Hepatic stellate cell (primary cell): ENCODE results near the gene GOLM1.
"Not testable (repeated sequence)": the region's sequence is repeated elsewhere in the genome, so short reads cannot be mapped to it uniquely, and the experiment has no call there.

Experiments
- DNase-seq: peaks from one replicate; pipeline ENCODE4 v3.0.0; 2011; ENCODE audit warnings: low spot score

Gene GOLM1

GRCh38 chr9:86082870-86083269, 16.5 kb downstream of the GOLM1 start:
- no peak for DNase-seq

- DNase-seq, result no peak
Measured at GRCh38 chr9:86079865-86080469, 19.4 kb downstream of the GOLM1 start.

DNA sequence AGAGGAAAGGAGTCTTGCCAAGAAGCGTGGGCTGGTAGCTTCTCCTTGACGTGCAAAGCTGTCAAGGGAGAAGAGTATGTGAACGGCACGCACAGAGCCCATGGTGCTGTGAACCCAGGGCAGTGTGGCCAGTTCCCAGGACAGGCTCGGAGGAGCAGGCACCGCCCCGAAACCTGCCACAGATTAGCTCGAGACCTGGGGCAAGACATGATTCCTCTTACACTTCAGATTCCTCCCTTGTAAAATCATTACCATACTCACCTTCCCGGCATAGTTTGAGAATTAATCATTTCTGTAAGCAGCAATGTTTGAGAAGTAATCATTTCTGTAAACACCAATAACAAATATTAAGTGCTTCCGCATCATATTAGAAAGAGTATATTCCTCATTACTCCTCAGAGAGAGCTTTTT, 19.9 kb downstream of the GOLM1 start:
- DNase-seq, result no peak

GRCh38 chr9:86078731-86079130, 20.6 kb downstream of the GOLM1 start:
- no peak for DNase-seq

DNA sequence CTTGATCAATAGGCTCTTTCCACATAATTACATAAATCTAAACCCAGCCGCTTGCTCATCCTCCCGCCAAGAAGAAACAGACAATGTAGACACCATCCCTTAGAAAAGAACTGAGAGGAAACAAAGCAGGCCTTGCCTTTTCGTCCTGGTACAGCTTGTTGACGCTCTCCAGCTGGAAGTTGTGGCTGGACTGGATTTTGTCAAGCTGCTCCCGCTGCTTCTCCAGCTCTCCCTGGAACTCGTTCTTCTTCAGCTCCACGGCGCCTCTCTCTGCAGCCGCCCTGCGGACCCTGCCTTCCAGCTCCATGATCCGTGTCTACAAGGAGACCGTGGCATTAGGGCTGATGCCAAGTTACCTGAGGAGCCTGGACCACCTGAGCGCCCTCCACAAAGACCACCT, 22.1 kb downstream of the GOLM1 start:
- DNase-seq, result no peak

- no peak for DNase-seq
Measured at GRCh38 chr9:86075132-86076109, 23.9 kb downstream of the GOLM1 start.

- DNase-seq, result no peak
Measured at GRCh38 chr9:86073839-86074238, 25.5 kb downstream of the GOLM1 start.

GRCh38 chr9:86072394-86072877, 26.9 kb downstream of the GOLM1 start:
- DNase-seq, result no peak

- no peak for DNase-seq
Measured at GRCh38 chr9:86069206-86069869, 30.0 kb downstream of the GOLM1 start.

DNA sequence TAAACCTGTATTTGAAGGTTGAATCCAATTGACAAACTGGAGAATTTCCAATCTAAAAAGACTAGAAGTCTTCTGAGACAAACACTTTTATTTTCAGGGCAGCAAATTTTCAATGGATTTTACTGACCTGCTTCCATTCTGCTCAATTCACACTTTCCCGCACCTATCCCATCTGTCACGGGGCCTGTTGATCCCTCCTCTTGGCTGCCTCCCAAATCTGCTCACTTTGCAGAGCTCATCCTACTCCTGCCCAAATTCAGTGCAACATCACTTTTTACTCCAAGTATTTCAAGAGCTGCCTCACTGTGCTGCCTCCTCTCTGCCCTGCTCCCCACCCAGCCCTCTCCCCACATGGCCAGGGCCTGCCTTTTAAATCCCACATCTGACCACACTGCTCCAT, 35.1 kb downstream of the GOLM1 start:
- no peak for DNase-seq

GRCh38 chr9:86062845-86063693, 36.3 kb downstream of the GOLM1 start:
- DNase-seq, result no peak

- no peak for DNase-seq
Measured at GRCh38 chr9:86061972-86062739, 37.2 kb downstream of the GOLM1 start.

GRCh38 chr9:86057491-86057890, 41.9 kb downstream of the GOLM1 start:
- no peak for DNase-seq

DNA sequence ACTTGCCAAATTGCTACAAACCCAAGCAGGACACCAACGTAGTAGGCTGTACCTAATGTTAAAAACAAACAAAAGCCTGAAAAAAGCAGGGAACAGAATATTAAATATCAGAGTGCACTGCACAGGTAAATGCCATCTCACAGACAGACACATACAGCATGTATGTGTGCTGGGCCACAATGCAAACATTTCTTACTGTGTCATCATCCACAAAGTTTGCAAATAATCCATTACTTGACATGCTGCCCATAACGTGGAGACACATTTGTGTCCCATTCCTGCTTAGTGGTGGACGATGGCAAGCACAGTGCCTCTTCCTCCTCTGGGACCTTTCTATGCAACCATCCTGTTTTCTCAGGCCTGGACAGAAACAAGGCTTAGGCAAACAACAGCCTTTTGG, 44.7 kb downstream of the GOLM1 start:
- no peak for DNase-seq

GRCh38 chr9:86052556-86053468, 46.5 kb downstream of the GOLM1 start:
- no peak for DNase-seq

DNA sequence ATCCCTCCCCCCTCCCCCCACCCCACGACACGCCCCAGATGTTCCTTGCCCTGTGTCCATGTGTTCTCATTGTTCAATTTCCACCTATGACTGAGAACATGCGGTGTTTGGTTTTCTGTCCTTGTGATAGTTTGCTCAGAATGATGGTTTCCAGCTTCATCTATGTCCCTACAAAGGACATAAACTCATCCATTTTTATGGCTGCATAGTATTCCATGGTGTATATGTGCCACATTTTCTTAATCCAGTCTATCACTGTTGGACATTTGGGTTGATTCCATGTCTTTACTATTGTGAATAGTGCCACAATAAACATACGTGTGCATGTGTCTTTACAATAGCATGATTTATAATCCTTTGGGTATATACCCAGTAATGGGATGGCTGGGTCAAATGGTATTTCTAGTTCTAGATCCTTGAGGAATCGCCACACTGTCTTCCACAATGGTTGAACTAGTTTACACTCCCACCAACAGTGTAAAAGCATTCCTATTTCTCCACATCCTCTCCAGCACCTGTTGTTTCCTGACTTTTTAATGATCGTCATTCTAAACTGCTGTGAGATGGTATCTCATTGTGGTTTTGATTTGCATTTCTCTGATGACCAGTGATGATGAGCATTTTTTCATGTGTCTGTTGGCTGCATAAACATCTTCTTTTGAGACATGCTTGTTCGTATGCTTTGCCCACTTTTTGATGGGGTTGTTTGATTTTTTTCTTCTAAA, 51.2 kb downstream of the GOLM1 start:
- not testable (repeated sequence) for DNase-seq

GRCh38 chr9:86047361-86047760, 52.0 kb downstream of the GOLM1 start:
- DNase-seq, result no peak

DNA sequence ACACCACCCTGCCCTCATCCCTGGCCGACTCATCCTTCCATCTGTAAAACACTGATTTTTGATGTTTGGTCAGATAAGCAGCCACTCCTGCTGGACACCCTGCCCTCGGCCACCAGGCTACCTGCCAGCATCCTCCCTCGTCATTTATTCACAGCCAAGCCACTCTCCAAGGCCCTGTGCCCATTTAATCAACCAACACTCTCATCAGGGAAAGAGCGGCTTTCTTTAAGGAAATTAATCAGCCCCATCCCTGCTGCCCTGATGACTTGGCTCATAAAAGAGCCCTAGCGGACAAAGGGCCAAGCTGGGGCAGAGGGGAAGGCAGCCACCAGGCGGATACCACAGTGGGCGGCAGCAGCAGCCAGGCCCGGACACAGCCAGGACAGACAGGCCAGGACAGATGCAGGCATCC, 52.4 kb downstream of the GOLM1 start:
- no peak for DNase-seq

GRCh38 chr9:86046071-86046636, 53.2 kb downstream of the GOLM1 start:
- DNase-seq, result no peak
